SK-N-MC (cell line): ENCODE data around the gene MROH7.

Experiments
- DNase-seq: peaks from one replicate; pipeline ENCODE4 v3.0.0-alpha.2; 2011; ENCODE audit warnings: low read depth, low spot score
- H3K27ac ChIP-seq: fragments of 200-600 bp; sonication (generic); 2 replicates; pipeline ENCODE4 v1.5.1; 2016; ENCODE audit warnings: mixed run types
- H3K36me3 ChIP-seq: fragments of 200-600 bp; sonication (generic); 2 replicates; pipeline ENCODE4 v1.6.1; 2017; ENCODE audit warnings: antibody characterized with exemption, low read length, mixed read lengths; ENCODE audit not compliant: insufficient read depth
- H3K4me3 ChIP-seq: fragments of 200-600 bp; sonication (generic); 2 replicates; pipeline ENCODE4 v1.5.1; 2016
- H3K9ac ChIP-seq: fragments of 200-600 bp; sonication (generic); 2 replicates; pipeline ENCODE4 v1.8.0; 2017; ENCODE audit warnings: mixed run types, mixed read lengths; ENCODE audit not compliant: insufficient read length
- H3K9me3 ChIP-seq: fragments of 200-600 bp; sonication (generic); 2 replicates; pipeline ENCODE4 v1.6.1; 2017; ENCODE audit warnings: low read depth, mild to moderate bottlenecking, antibody characterized with exemption, low read length, moderate library complexity, mixed read lengths
- EZH2 ChIP-seq: fragments of 200-600 bp; sonication (generic); IDR thresholded peaks from one replicate; pipeline ENCODE4 v1.6.1; 2017; ENCODE audit warnings: antibody characterized with exemption
- FOXP2 ChIP-seq: optimal IDR thresholded peaks from 2 replicates; pipeline ENCODE3; 2011; ENCODE audit warnings: mild to moderate bottlenecking, moderate library complexity; ENCODE audit not compliant: insufficient read depth; ENCODE audit errors: extremely low read length, control extremely low read depth
- POLR2AphosphoS5 ChIP-seq: IDR thresholded peaks from 2 replicates; pipeline ENCODE4 v1.6.1; 2012; ENCODE audit warnings: mild to moderate bottlenecking, low read depth, low read length, borderline replicate concordance

The MROH7 gene

DNA sequence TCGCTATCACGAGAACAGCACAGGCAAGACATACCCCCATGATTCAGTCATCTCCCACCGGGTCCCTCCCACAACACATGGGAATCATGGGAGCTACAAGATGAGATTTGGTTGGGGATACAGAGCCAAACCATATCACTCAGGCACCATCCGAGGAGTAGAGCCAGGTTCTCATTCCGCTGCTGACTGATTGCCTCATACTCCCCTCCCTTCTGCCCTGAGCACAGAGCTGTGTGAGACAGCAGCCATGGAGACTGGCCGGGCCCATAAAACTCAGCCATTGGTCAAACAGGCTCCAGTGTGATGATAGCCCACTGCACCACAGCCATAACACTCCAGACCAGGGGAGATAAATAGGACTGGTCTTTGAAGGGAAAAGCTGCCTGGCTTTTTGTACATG is 96.7 kb downstream of the MROH7 start:
- H3K36me3 ChIP-seq: peaks cover 67% of the 10 kb centered on the region
- no peak for DNase-seq
- TF ChIP-seq POLR2AphosphoS5: no peak
- no peak for TF ChIP-seq EZH2
- no peak for TF ChIP-seq FOXP2

DNA sequence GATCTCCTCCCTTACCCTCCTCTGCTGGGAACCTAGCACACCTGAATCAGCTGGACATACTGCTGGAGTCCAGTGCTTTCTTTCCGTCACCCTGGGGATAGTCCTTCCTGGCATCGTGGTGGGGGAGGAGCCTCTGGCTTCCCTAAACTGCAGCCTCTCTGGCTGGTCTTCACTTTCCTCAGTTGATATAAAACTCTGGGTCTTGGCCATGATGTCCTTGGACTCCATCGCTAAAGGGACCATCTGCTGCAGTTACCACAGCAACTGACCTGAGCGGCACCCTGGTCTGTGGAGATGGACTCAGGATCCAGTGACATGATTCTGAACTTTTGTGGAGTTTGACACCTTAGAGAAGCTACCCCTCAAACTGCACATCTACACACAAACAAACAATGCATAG is 99.9 kb downstream of the MROH7 start:
- Histone ChIP-seq H3K9ac (no peak overlapping the region), H3K36me3 (peaks cover 50% of the 10 kb centered on the region), H3K9me3 (no peaks in the 10 kb centered on the region), H3K4me3 (no peak overlapping the region), H3K27ac (no peak overlapping the region)
- no peak for DNase-seq
- no peak for TF ChIP-seq EZH2
- TF ChIP-seq FOXP2: no peak
- TF ChIP-seq POLR2AphosphoS5: no peak

More for the DNA sequence above, 96.7 kb downstream of the MROH7 start:
- H3K4me3 ChIP-seq: no peak overlapping the region
- H3K9me3 ChIP-seq: no peaks in the 10 kb centered on the region
- no peak overlapping the region for H3K27ac ChIP-seq
- no peak overlapping the region for H3K9ac ChIP-seq

DNA sequence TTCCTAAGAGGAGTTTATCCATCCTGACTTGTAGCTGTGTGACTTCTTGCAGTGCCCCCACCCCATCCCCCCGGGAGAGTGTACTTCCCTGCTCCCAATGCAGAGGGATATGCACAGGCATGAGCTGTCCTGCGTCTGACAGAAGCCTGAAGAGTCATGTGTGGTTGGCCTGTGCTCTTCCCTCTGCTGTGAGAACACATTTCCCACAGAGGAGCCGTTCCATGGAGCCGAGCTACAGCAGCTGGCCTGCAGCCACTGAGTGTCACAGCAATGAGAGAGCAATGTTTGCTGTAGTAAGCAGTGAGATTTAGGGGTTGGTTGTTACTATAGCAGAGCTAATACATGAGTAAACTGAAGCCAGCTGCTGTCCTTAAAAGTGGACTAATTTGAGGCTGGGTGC is 100.7 kb downstream of the MROH7 start:
- peaks cover 43% of the 10 kb centered on the region for H3K36me3 ChIP-seq
- H3K9ac ChIP-seq: no peak overlapping the region
- no peak overlapping the region for H3K4me3 ChIP-seq
- no peak for DNase-seq
- no peaks in the 10 kb centered on the region for H3K9me3 ChIP-seq
- H3K27ac ChIP-seq: no peak overlapping the region
- TF ChIP-seq FOXP2: no peak
- no peak for TF ChIP-seq EZH2
- no peak for TF ChIP-seq POLR2AphosphoS5

DNA sequence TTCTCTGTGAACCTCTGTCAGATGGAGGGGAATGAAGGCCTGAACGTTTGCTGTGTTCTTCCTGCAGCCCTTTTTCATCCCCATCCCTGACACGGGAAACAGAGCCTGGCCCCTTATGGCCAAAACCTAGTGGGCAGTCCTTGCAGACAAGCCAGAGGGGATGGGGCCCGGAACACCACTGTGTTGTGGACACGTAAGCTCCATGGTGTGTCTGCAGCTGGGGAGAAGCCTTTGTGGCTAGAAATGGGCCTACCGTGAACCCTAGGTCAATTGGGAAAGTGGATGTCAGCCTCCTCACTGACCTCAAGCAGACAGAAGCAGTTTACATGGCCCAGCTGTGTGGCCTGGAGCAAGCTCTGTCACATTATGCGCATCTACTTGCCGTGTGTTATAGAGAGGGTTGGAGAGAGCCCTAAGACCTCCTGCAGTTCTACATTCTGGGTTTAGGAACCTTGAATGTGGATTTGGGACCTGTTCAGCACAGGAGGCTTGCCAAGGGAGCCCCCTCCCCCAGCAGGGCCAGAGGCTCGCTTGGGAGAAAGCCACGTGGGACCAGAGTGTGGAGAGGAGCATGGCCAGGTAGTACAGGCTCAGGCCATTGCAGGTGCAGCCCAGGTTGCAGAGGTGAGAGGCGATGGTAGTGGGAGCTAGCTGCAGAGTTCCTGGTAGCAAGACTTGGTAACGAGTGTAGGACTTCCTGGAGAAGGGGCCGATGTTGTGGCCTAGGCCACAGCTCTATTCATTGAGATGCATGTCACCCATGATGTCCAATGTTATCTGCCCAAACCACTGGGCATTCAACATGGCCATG is 102.0 kb downstream of the MROH7 start:
- TF ChIP-seq FOXP2 (no peak), POLR2AphosphoS5 (no peak; the same call in 1 of the 2 replicates), EZH2 (no peak)
- H3K9me3 ChIP-seq: no peaks in the 10 kb centered on the region
- no peak overlapping the region for H3K4me3 ChIP-seq
- no peak overlapping the region for H3K27ac ChIP-seq
- DNase-seq: no peak
- H3K36me3 ChIP-seq: peaks cover 33% of the 10 kb centered on the region
- H3K9ac ChIP-seq: no peak overlapping the region

DNA sequence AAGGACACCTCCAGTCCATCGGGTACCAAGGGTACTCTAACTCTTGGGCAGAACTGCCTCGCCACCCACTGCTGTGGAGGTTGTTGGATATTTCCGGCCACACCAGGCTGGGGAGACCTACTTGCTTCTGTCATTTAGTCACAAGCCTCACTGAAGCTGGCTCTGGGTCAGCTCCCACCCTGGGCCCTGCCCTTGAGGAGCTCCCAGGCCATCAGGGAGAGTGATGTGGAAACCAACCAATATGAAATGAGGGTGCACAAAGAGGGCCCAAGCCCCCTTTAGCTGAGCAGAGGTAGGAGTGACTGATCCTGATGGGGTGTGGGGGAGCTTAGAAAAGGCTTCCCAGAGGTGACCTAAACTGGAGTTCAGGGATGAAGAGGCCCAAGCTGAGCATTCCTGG is 103.1 kb downstream of the MROH7 start:
- Histone ChIP-seq H3K27ac (no peak overlapping the region), H3K36me3 (peaks cover 27% of the 10 kb centered on the region), H3K9me3 (no peaks in the 10 kb centered on the region), H3K4me3 (no peak overlapping the region), H3K9ac (no peak overlapping the region)
- no peak for DNase-seq
- no peak for TF ChIP-seq FOXP2
- TF ChIP-seq EZH2: no peak
- no peak for TF ChIP-seq POLR2AphosphoS5

DNA sequence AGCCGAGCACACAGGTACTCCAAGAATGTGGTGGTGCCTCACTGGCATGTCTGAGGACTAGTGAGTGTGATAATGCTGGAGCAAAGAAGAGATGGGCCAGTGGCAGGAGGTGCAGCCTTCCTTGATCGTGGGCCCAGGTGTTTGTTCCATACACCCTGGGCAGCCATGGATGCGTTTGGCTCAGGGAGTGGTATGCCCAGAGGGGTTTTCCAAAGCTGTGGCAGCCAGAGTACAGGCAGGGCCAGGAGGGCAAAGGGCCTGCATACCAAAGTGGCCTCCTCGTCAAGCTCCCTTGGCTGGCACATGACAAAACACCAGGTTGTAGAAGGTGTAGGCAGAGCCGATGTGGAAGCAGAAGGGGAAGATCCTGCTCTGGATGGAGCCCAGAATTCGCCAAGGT is 103.7 kb downstream of the MROH7 start:
- TF ChIP-seq FOXP2 (no peak), EZH2 (no peak), POLR2AphosphoS5 (no peak)
- H3K9me3 ChIP-seq: no peaks in the 10 kb centered on the region

DNA sequence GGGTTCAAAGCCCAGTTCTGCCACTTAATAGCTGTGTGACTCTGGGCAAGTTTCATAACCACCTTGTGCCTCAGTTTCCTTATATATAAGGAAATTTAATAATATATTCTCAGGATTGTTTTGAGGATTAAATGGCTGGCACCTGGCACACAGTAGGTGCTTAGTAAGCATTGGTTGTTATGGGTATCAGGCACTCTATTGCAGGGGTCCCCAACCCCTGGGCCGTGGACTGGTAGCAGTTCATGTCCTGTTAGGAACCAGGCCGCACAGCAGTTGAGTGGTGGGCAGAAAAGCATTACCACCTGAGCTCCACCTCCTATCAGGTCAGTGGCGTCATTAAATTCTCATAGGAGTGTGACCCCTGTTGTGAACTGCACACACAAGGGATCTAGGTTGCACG is 104.3 kb downstream of the MROH7 start:
- Histone ChIP-seq H3K27ac (no peak overlapping the region), H3K36me3 (peaks cover 16% of the 10 kb centered on the region)

More for the DNA sequence above, 103.7 kb downstream of the MROH7 start:
- peaks cover 21% of the 10 kb centered on the region for H3K36me3 ChIP-seq
- H3K27ac ChIP-seq: no peak overlapping the region
- no peak overlapping the region for H3K9ac ChIP-seq
- no peak overlapping the region for H3K4me3 ChIP-seq
- DNase-seq: no peak

DNA sequence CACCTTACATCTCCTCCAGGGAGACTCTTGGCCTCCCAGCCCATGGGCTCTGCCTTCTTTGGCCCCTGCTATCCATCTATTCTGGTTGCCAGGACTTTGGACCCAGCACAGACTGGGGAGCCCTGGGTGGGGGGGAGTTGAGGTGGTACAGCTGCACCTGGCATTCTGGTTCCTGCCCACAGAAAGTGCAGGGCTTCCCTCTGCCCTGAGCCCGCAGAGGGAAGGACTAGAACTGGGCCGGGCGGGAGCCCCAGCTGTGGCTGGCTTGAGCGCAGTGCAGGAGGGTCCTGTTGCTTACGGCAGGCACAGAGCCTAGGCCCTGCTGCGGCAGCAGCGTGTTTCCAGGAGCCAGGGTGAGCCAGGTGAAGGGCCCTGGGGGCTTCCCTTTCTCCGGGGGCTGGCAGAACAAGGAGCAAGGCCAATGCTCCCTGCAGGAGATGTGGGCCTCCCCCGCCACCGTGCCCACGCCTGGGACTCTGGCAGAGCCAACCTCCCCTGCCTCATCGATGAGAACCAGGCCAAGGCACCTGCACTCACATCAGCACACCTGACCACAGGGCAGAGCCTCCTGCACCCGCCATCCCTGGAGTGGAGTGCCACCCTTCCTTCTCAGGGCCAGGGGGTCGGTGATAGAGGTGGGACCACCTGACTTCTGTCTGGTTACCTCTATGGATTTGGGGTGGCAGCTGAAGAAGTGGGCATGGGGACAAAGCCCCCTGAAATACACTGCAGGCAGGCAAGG is 106.7 kb downstream of the MROH7 start:
- no peak overlapping the region for H3K27ac ChIP-seq
- H3K4me3 ChIP-seq: no peak overlapping the region
- TF ChIP-seq POLR2AphosphoS5: no peak
- no peak for TF ChIP-seq EZH2
- TF ChIP-seq FOXP2: no peak
- H3K9ac ChIP-seq: no peak overlapping the region
- no peak for DNase-seq
- H3K9me3 ChIP-seq: no peaks in the 10 kb centered on the region
- H3K36me3 ChIP-seq: no peaks in the 10 kb centered on the region

More for the DNA sequence above, 104.3 kb downstream of the MROH7 start:
- no peak overlapping the region for H3K9ac ChIP-seq
- no peak for DNase-seq
- H3K4me3 ChIP-seq: no peak overlapping the region
- H3K9me3 ChIP-seq: no peaks in the 10 kb centered on the region
- TF ChIP-seq EZH2 (no peak), FOXP2 (no peak), POLR2AphosphoS5 (no peak)
